EH (cell line): ENCODE data around the gene TET3.

ENCODE experiments used
- DNase-seq: peaks from one replicate; pipeline ENCODE4 v3.0.0-alpha.2; 2015; ENCODE audit warnings: low read depth

The TET3 gene

GRCh38 chr2:73964223-73964622 is 20.5 kb upstream of the TET3 start:
- no peak for DNase-seq

GRCh38 chr2:73965053-73965452 is 19.7 kb upstream of the TET3 start:
- DNase-seq = no peak

GRCh38 chr2:73968357-73968937 is 16.3 kb upstream of the TET3 start:
- no peak for DNase-seq

- peak; percentile 52 for DNase-seq
These were observed 15.4 kb upstream of the TET3 start for GRCh38 chr2:73969356-73969755.

- no peak for DNase-seq
These were observed 14.4 kb upstream of the TET3 start for GRCh38 chr2:73970141-73970803.

- peak; percentile 58 for DNase-seq
These were observed 13.7 kb upstream of the TET3 start for GRCh38 chr2:73970850-73971471.

GRCh38 chr2:73971722-73972121 is 13.0 kb upstream of the TET3 start:
- DNase-seq = peak; percentile 44

GRCh38 chr2:73972846-73973245 is 11.9 kb upstream of the TET3 start:
- DNase-seq = no peak

- DNase-seq = no peak
These were observed 9.0 kb upstream of the TET3 start for GRCh38 chr2:73975731-73976130.

- DNase-seq = no peak
These were observed 7.9 kb upstream of the TET3 start for GRCh38 chr2:73976803-73977202.

- no peak for DNase-seq
These were observed 7.2 kb upstream of the TET3 start for GRCh38 chr2:73977466-73977865.

GRCh38 chr2:73979021-73979420 is 5.7 kb upstream of the TET3 start:
- DNase-seq = no peak

- peak; percentile 92 for DNase-seq
These were observed 5.0 kb upstream of the TET3 start for GRCh38 chr2:73979686-73980085.

- no peak for DNase-seq
These were observed 4.1 kb upstream of the TET3 start for GRCh38 chr2:73980566-73980965.

- DNase-seq = no peak
These were observed 3.4 kb upstream of the TET3 start for GRCh38 chr2:73981081-73982001.

GRCh38 chr2:73982140-73982617 is 2.5 kb upstream of the TET3 start:
- DNase-seq = peak; percentile 46

- DNase-seq = no peak
These were observed 1.1 kb upstream of the TET3 start for GRCh38 chr2:73983322-73984202.

GRCh38 chr2:73984922-73985307 is 205 bp downstream of the TET3 start:
- DNase-seq = no peak

- no peak for DNase-seq
These were observed 786 bp downstream of the TET3 start for GRCh38 chr2:73985308-73986084.

- no peak for DNase-seq
These were observed 1.5 kb downstream of the TET3 start for GRCh38 chr2:73986085-73986681.
